GM12892 (cell line): ENCODE measurements around the gene DCLK1.

Source experiments
- POLR2A ChIP-seq: IDR thresholded peaks from 2 replicates; pipeline ENCODE4 v1.6.1; 2011; ENCODE audit warnings: low read depth, low read length, control low read depth
- POLR2AphosphoS5 ChIP-seq: IDR thresholded peaks from 2 replicates; pipeline ENCODE4 v1.6.1; 2011; ENCODE audit warnings: low read depth, low read length, control low read depth
- TAF1 ChIP-seq: IDR thresholded peaks from 2 replicates; pipeline ENCODE4 v1.6.1; 2011; ENCODE audit warnings: low read depth, mild to moderate bottlenecking, control low read depth, low read length, borderline replicate concordance

DNA sequence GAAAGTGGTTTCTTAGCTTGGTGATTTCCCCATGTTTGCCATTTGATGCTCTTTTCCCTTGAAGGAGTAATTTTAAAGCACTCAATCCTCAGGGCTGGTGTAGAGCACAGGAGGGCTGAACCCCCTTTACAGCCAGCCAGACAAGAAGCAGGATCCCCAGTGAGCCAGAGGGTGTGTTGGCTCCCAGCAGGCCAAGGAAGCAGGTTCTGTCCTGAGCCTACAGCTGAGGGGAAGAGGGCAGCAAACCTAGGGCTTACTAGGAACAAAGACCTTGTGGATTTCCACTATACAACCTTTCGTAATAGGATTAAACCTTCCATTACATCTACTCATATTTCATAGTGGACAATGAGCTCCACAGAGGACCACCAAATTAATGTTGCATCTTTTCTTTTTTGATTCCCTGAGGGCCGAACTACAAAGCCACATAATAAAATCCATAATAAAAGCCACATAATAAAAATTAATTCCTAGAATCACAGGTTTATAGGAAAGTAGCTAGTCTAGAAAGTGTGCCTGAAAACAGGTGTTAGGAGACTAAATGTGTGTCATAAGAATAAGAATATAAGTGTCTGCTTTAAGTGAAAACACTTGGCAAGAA is 300.2 kb downstream of the DCLK1 start:
- TF ChIP-seq POLR2A, result no peak
- no peak for TF ChIP-seq POLR2AphosphoS5
- no peak for TF ChIP-seq TAF1
